PC-9 (cell line): ENCODE measurements around the gene ALDH1A3. TPM values are rescaled to one million over a fixed set of nuclear protein-coding genes. Genes with fewer than 3 reads are reported as not detected.

ENCODE experiments used
- BruUV-seq: library from RNA; stranded (reverse); fragments of 400-500 nt; replicated peaks from 2 replicates; lab custom pipeline; 2021; lab: Mats Ljungman, UMichigan
- CTCF ChIA-PET: fragments of 300-600 bp; sonication (Branson Sonifier 250); formaldehyde crosslinking; loops from one replicate; lab custom pipeline; 2022; ENCODE audit warnings: antibody characterized with exemption; lab: Charles Lee
- POLR2A ChIA-PET: fragments of 300-600 bp; sonication (Branson Sonifier 250); formaldehyde crosslinking; loops from one replicate; lab custom pipeline; 2022; ENCODE audit warnings: antibody characterized with exemption; ENCODE audit not compliant: unreplicated experiment; lab: Charles Lee
- DNase-seq, 2 experiments: peaks; one replicate each; pipeline versions ENCODE4 v3.0.0 to v3.0.0-alpha.2; 2015 to 2022; ENCODE audit warnings: mixed read lengths in 1 of 2
- H2AFZ ChIP-seq: fragments of 200-600 bp; sonication (generic); 2 replicates; pipeline ENCODE4 v1.8.1; 2017; ENCODE audit warnings: antibody characterized with exemption
- H3F3A ChIP-seq: fragments of 200-600 bp; sonication (generic); 2 replicates; pipeline ENCODE4 v1.8.1; 2017; ENCODE audit warnings: antibody characterized with exemption, mild to moderate bottlenecking, low read depth; ENCODE audit not compliant: insufficient read depth
- H3K27ac ChIP-seq: fragments of 200-600 bp; sonication (generic); 2 replicates; pipeline ENCODE4 v1.6.1; 2016; ENCODE audit warnings: mixed run types
- H3K27me3 ChIP-seq: fragments of 200-600 bp; sonication (generic); 2 replicates; pipeline ENCODE4 v1.6.1; 2016; ENCODE audit warnings: low read depth, mixed run types; ENCODE audit not compliant: insufficient read depth
- H3K36me3 ChIP-seq: fragments of 200-600 bp; sonication (generic); 2 replicates; pipeline ENCODE4 v1.6.1; 2016; ENCODE audit warnings: low read depth, mixed run types
- H3K4me1 ChIP-seq: fragments of 200-600 bp; sonication (generic); replicated peaks from 2 replicates; pipeline ENCODE4 v1.6.1; 2016; ENCODE audit warnings: mixed run types; ENCODE audit not compliant: insufficient read depth
- H3K4me2 ChIP-seq: fragments of 200-600 bp; sonication (generic); 2 replicates; pipeline ENCODE4 v1.6.1; 2017; ENCODE audit warnings: mixed run types
- H3K4me3 ChIP-seq: fragments of 200-600 bp; sonication (generic); 2 replicates; pipeline ENCODE4 v1.6.1; 2016; ENCODE audit warnings: mixed run types
- H3K79me2 ChIP-seq: fragments of 200-600 bp; sonication (generic); 2 replicates; pipeline ENCODE4 v1.6.1; 2017; ENCODE audit warnings: low read depth, mixed run types
- H3K9me2 ChIP-seq: fragments of 200-600 bp; sonication (generic); 2 replicates; pipeline ENCODE4 v1.8.1; 2017; ENCODE audit warnings: mild to moderate bottlenecking; ENCODE audit not compliant: insufficient read depth
- H3K9me3 ChIP-seq: fragments of 200-600 bp; sonication (generic); 2 replicates; pipeline ENCODE4 v1.8.1; 2016; ENCODE audit warnings: low read depth; ENCODE audit not compliant: insufficient read depth
- H4K20me1 ChIP-seq: fragments of 200-600 bp; sonication (generic); 2 replicates; pipeline ENCODE4 v1.8.1; 2017; ENCODE audit not compliant: insufficient read depth
- EZH2 ChIP-seq: fragments of 200-600 bp; sonication (generic); IDR thresholded peaks from 2 replicates; pipeline ENCODE4 v1.8.0; 2017; ENCODE audit warnings: antibody characterized with exemption, low read depth
- intact Hi-C: fragments of 100-400 bp; cut with micrococcal nuclease; formaldehyde crosslinking; loops from one replicate; pipeline ENCODE4 v1.10.0; 2022; ENCODE audit not compliant: unreplicated experiment
- total RNA-seq: library from RNA; stranded (reverse); gene quantifications from 2 replicates; pipeline ENCODE4 v1.2.3, GENCODE V29; 2021
- TF ChIP-seq, protein P1 (sequence below): fragments of 200-600 bp; sonication (generic); conservative IDR thresholded peaks from 2 replicates; pipeline ENCODE4 v1.6.1; 2017; ENCODE audit warnings: mixed run types, antibody characterized with exemption, mild to moderate bottlenecking, moderate library complexity

The ALDH1A3 gene
- total RNA-seq, 1 experiment from 2014 or later: 469 TPM

DNA sequence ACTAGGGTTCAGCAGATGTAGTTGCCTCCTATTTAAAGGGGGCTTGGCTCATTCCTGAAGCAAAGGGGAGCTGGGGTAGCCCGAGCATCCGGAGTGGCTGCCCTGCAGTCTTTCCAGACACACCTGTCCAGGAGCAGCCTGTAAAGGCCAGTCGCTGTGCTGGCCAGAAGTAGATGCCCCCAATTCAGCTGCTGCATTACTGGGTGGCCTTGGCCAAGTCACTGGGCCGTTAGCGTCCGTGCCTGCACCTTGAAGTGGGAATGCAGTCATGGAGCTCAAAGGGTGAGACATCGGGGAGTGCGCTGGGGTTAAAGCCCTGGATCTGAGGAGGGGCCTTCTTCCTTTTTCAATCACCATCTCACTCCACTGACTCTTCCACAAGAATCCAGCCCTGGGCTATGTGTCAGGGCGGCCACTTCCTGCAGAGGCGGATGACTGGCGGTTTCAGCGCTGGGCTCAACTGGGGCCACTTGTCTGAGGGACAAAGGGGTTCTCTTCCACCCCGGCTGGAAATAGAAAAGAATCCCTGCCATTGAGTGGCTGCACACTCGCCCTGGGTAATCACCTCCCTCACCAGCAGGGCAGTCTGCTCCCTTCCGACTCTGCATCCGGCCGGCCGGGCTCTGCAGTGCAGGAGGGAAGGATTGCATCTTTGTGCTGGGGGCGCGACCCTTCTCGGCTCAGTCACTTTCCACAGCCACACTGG, 11.8 kb downstream of the ALDH1A3 start:
- Histone ChIP-seq H3K4me1 (no peaks in the 10 kb centered on the region), H3F3A (peaks cover 86% of the 10 kb centered on the region), H3K27ac (no peak overlapping the region), H3K36me3 (peaks cover 78% of the 10 kb centered on the region), H3K79me2 (peaks cover 88% of the 10 kb centered on the region), H4K20me1 (peaks cover 50% of the 10 kb centered on the region), H3K9me3 (no peaks in the 10 kb centered on the region), H3K27me3 (no peaks in the 10 kb centered on the region), H3K9me2 (no peaks in the 10 kb centered on the region), H3K4me3 (no peak overlapping the region), H3K4me2 (no peak overlapping the region), H2AFZ (no peak overlapping the region)
- BruUV-seq: no TSS peak
- TF ChIP-seq, protein P1, sequence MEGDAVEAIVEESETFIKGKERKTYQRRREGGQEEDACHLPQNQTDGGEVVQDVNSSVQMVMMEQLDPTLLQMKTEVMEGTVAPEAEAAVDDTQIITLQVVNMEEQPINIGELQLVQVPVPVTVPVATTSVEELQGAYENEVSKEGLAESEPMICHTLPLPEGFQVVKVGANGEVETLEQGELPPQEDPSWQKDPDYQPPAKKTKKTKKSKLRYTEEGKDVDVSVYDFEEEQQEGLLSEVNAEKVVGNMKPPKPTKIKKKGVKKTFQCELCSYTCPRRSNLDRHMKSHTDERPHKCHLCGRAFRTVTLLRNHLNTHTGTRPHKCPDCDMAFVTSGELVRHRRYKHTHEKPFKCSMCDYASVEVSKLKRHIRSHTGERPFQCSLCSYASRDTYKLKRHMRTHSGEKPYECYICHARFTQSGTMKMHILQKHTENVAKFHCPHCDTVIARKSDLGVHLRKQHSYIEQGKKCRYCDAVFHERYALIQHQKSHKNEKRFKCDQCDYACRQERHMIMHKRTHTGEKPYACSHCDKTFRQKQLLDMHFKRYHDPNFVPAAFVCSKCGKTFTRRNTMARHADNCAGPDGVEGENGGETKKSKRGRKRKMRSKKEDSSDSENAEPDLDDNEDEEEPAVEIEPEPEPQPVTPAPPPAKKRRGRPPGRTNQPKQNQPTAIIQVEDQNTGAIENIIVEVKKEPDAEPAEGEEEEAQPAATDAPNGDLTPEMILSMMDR: no peak
- no peak for TF ChIP-seq EZH2
- intact Hi-C loops: no loop called here
- CTCF ChIA-PET: no interaction called here
- DNase-seq: peak in 1 of 2 experiments; percentile 28
- POLR2A ChIA-PET: no interaction called here

DNA sequence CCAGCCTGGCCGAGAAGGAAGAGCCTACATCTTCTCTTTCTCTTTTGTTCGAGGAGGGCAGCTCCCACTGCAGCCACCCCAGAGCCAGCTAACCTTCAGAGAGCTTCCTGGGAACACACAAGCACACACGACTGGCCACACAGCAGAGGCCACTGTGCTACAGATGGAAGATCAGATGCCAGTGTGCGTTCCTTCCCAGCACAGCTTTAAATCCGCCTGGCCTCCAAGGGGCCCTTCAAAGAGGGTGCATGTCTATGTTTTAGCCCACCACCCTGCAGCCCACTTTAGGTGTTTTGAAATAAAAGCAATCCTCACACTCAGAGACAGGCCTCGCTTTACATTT, 12.4 kb downstream of the ALDH1A3 start:
- BruUV-seq: no TSS peak
- no peaks in the 10 kb centered on the region for H3K9me3 ChIP-seq
- ChIA-PET POLR2A (no interaction called here), CTCF (no interaction called here)
- peaks cover 86% of the 10 kb centered on the region for H3K79me2 ChIP-seq
- no peak overlapping the region for H2AFZ ChIP-seq
- intact Hi-C loops: no loop called here
- H4K20me1 ChIP-seq: peaks cover 49% of the 10 kb centered on the region
- peaks cover 86% of the 10 kb centered on the region for H3F3A ChIP-seq
- no peak overlapping the region for H3K4me3 ChIP-seq
- H3K27ac ChIP-seq: no peak overlapping the region
- no peak for DNase-seq
- H3K4me1 ChIP-seq: no peaks in the 10 kb centered on the region
- no peaks in the 10 kb centered on the region for H3K27me3 ChIP-seq
- no peaks in the 10 kb centered on the region for H3K9me2 ChIP-seq
- no peak overlapping the region for H3K4me2 ChIP-seq
- peaks cover 77% of the 10 kb centered on the region for H3K36me3 ChIP-seq
- TF ChIP-seq, protein P1: no peak
- TF ChIP-seq EZH2: no peak

DNA sequence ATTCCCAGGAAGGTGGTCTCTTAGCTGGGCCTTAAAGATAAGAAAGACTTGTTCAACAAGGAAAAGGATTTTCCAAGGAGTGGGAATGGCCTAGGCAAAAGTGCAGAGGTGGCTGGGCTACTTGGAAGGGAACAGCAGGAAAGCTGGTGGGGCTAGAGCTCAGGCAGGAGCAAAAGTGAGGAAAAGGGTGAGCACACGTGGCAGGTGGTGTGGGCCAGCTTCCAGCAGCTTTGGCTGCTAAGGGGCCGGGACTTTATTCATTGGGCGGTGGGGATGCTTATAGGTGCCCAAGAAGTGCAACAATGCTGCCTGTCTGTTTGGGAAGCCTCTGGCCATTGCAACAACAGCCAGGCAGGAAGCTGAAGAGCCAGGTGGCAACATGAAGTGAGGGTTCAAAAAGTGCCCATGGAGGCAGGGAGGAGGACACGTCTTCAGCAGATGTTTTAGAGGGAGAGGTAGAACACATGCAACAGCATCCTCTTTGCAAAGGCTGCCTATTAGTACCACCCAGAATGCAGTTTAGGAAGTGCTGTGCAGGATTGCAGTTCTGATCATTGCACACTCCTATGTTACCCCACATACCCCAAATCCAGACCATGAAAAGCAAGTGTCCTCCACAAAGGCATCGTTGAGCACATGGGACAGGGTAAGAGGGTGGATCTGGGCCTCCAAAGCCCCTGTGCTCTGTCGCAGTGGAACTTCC, 13.8 kb downstream of the ALDH1A3 start:
- TF ChIP-seq, protein P1: no peak
- TF ChIP-seq EZH2: no peak
- no TSS peak for BruUV-seq
- no peak for DNase-seq
- H3F3A ChIP-seq: peaks cover 96% of the 10 kb centered on the region
- H3K9me2 ChIP-seq: no peaks in the 10 kb centered on the region
- intact Hi-C loops: no loop called here
- H3K36me3 ChIP-seq: peaks cover 80% of the 10 kb centered on the region
- H3K27ac ChIP-seq: no peak overlapping the region
- H3K9me3 ChIP-seq: no peaks in the 10 kb centered on the region
- H3K27me3 ChIP-seq: no peaks in the 10 kb centered on the region
- ChIA-PET POLR2A (no interaction called here), CTCF (no interaction called here)
- H3K79me2 ChIP-seq: peaks cover 76% of the 10 kb centered on the region
- no peaks in the 10 kb centered on the region for H3K4me1 ChIP-seq
- H2AFZ ChIP-seq: no peak overlapping the region
- H3K4me2 ChIP-seq: no peak overlapping the region
- peaks cover 45% of the 10 kb centered on the region for H4K20me1 ChIP-seq
- H3K4me3 ChIP-seq: no peak overlapping the region
